GF-D8 (cell line): ENCODE data around the gene STAT4.

Experiments used
- DNase-seq: peaks from one replicate; lab custom pipeline; 2025; lab: John Stamatoyannopoulos, UW

STAT4 gene

DNA sequence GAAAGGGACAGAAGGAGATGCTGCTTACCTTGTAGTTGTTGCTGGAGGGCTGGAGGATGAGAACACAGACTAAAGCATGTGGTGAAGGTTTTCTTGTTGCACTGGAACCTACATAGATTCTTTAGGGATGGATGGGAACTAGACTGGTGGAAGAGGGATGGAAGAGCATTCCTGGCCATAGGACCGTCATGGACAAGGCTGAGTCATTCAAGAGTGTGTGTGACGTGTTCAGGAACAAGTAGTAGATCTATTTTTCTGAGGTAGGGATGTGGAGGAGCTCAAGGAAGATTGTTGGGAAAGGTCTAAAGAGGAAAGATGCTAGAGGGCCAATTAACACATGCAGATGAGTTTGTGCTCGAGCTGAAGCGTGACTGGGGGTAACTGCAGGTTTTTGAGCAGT lies 6.6 kb downstream of the STAT4 start:
- no peak for DNase-seq

DNA sequence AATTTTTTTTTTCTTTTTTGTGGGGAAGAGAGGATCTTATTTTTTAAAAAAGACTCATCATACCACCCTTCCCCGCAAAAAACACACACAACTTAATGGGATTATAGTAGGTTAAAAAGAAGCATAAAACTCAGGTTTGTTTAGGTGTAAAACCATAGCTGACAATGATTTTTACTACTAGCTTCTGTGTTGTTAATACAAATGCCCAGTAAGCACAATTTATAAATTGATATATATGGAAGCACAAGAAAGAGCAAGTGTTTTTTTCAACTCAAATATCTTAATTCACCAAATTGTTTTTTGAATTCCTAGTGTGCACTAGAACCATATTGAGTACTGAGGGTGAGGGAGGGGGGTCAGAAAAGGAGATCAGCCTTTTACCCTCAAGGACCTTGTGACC lies 7.0 kb downstream of the STAT4 start:
- DNase-seq: no peak

DNA sequence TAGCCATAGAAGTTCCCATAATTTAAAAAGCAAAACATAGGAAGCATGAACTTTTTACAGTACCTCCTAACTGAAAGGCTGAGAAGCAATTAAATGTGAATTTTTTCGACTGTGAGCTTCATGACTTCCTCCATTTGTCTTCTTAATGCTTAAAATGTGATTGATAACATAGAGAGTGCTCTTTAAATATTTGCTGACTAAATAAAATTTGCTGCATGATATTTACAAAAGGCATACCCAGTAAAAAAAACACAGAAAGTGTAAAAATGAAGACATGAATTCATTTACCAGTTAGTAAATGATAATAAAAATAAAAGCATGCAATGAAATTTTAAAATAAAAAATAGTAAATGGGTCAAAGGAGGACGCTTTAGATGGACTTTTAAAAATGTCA lies 21.9 kb downstream of the STAT4 start:
- no peak for DNase-seq

DNA sequence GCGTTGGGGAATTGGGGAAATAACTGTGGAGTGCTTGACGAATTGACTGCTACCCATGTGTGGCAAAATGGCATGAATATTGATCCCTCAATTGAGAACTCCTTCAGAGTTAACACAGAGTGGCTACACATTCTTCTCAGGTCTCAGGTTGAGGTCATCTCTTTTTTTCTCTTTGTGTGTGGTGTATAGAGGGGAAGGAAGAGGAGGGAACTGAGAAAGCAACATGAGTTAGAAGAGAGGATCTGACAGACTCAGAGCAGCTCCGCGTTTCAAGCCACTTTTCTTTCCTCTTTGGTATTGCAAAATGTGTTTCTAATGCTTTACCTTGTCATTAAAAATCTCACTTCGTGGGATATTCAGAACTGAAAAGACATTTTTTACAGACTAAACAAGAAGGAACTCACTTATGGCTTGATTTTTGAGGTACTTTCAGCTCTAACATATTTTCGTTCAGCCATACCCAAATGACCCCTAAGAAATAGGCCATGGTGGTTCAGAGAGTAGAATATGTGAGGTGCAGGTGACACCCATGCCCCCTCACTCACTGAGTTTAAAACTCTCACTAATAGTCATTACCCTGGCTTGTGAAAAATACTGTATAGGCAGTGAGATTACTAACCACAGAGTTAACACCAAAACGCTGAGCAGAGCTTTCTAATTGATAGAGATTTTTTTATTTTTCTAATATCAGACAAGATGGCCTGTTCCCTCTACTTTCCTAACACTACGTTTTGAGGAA lies 22.5 kb downstream of the STAT4 start:
- no peak for DNase-seq

DNA sequence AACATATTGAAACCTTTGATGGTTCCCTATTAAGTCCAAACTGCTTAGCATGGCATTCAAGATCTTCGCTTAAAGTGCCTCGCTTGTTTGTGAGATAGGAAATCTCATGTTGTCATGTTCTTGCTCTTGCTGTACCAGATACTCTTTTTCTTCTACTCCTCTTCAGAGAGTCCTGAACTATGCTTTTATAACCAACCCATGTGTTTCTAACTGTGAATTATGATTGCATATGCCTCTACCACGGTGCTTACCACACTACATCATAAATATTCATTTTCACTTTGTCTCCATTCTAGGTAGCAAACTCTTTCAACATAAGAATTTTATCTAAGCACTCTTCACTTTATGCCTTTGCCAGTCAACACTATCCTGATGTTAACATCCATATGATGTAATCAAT lies 23.6 kb downstream of the STAT4 start:
- DNase-seq: no peak

DNA sequence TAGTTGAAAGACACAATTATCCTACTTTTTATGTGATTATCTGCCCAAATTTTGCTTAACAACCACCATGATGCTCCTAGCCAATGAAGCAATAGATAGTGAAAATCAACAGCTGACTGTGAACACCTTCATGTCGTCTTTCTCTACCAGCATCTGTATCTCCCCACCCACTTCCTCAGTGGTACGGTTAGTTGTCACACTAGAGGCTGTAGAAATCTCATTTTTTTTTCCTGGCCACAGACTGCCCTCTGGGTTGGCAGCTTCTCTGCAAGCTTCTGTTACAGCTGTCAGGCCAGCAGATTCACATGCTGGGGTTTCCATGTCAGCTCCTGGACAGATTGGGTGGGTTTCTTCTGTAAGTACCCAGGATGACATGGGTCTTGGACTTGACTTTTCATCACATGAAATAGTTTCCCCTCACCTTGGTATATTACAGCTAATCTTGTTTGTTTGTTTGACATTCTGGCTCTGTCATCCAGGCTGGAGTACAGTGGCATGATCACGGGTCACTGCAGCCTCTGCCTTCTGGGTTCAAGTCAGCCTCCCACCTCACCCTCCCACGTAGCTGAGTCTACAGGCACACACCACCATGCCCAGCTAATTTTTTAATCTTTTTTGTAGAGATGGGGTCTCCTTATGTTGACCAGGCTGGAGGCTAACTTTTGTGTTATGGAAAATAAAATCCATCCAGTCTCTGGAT lies 24.3 kb downstream of the STAT4 start:
- DNase-seq: no peak

DNA sequence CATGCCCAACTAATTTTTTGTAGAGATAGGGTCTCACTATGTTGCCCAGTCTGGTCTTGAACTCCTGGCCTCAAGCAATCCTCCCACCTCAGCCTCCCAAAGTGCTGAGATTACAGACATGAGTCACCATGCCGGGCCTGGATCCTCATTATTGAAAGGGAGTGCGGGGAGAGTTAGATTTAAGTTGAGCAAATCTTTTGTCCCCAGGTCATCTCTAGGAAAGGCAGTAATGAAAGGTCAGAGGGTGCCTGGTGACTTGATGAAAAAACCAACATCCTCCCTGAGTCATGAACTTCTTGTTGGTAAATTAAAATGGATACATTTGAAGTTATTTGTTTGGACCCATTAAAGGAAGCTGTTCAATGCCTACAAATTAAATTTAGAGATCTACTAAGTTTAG lies 25.1 kb downstream of the STAT4 start:
- DNase-seq: no peak

DNA sequence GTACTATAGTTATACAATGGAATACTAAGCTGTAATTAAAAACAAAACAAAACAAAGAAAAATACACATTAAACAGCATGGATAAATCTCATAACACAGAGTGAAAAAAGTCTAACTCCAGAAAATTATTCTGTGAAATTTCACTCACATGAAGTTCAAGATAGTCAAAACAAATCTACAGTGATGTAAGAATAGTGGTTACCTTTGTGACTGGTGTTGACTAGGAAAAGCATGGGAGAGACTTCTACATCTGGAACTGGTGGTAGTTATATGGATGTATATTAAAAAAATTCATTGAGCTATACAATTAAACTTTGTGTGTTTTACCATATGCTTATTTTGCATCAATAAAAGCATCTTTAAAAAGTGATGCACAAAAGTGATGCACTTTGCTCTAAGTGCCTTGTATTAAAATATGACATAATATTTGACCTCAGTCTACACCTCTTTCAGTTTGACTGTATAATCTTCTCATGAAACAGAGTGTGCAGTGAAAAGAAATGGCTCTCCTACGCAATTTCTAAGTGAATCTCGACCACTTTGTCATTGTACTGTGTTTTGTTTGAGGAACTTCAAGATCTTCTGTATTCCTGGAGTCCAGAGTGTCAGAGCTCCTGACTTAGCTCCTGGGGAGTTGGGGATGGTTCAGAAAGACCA lies 28.0 kb downstream of the STAT4 start:
- DNase-seq: no peak

DNA sequence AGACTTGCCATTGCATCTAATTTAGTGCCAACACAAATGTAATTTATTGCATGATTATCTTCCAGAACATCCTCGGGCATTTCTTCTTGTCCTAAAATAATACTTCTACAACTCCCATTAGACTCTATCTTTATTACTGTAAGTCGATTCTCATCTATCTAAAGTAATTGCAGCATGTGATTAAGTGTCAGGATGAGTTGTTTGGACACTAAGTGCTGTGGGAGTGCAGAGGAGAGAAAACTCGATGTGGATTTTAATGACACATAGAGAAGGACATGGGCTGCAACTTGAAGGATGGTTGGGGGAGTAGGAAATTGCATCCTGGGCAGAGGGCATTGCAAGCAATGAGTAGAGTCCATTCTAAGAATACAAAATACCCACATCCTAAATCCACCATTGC lies 33.5 kb downstream of the STAT4 start:
- DNase-seq: no peak

DNA sequence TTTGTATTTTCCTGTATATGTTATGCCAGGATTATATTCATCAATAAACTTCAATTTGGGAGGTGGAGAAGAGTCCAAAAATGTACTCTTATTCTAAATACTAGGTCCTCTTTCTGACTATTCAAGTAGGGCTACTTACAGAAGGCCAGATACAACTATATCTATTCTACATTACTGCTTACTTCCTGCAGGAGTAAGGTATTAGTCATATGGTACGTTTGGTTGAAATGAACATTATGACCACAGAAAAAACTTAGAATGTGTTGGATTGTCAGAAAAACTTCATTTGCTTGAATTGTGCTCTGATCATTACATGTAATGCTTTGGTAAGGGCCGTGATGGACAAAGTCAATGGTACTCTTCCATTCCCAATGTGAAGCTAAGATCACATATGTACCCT lies 35.0 kb downstream of the STAT4 start:
- no peak for DNase-seq

DNA sequence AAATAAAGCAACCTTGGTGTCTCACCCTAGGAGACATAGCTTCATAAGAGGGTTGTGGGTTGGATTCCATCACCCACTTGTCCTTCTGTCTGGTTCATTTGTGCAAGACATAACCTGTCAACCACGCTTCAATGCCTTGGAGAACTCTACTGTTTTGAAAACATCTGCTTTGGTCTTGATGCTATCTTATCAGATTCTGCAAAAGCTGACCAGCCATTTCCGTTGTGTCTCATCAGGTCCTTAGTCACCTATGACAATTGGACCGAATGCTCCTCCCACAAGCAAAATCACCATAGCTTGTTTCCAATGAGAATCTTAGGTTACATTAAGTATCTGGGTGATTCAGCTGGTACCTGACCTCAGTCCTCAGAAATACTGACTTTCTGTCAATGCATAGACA lies 35.4 kb downstream of the STAT4 start:
- peak; percentile 46 for DNase-seq

DNA sequence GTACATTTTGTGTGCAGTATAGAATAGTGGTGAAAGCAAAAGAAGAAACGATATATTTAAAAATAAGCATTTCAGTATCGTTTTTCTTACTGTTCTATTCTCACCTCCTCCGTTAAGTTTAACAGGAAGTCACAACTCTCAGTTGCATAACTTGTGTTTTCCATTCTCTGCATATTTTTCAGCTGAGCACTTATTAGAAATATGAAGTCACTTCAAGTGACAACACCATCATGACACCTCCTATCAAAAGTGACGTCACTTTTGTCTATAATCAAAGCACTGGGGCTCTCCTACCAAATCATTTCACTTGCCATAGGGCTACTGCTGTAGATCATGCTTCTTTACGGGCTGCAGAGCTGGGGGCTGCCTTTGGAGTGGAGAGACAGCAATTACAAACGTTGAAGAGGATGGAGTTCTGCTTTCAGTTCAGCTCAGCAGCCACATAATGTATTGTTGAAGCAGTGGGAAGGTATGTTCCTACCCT lies 36.3 kb downstream of the STAT4 start:
- no peak for DNase-seq

DNA sequence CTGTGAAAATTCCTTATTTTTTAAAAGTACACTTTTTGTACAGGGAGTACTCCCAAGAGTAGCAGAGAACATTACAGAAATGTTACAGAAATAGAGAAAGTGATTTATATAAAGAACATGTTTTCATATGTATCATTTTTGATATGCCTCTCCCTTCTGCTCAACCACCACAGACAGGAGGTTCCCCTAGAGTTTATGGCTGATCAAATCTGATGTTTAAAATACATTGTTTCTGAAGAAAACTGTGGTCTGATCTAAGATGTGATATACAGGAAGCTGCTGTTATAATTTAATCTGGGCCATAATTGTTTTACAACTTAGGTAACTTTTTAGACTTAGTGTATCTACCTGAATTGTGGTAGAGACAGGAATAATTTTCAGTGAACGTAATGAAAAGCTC lies 37.0 kb downstream of the STAT4 start:
- DNase-seq: no peak

DNA sequence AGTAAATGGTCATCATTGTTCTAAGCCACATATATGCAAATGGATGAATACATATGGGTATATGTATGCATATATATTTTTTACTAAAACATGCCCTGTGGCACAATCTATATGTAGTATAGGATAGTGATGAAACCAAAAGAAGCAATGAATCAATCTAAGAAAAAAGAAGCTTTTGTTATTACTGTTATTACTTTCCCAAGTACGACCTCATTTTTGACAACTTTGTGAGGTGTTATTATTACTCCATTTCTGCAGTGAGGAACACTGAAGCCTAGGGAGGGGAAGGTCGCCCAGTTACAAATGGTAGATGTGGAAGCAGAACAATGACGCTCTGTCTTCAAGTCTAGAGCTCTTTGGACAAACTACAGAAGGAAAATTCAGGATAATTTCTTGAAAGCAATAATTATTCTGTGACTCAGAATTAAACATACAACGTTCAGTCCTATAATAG lies 38.3 kb downstream of the STAT4 start:
- no peak for DNase-seq

DNA sequence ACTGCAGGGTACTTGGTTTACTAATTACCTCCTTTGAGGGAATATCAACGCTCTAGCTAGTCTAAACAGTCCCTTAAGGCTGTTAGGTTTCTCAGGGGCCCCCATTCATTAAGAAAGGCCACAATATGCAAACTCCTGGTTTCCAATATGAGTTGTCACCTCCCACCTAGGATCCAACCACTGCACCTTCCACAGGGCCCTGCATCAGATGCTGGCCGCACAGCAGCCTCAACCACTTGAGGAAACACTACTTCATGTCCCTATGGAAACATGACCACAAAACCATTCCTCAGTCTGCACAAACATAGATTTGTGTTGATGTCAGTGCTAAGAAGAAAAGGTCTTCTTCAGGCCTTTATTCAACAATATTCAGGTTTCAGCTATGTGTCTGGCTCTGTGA lies 40.9 kb downstream of the STAT4 start:
- DNase-seq: no peak

DNA sequence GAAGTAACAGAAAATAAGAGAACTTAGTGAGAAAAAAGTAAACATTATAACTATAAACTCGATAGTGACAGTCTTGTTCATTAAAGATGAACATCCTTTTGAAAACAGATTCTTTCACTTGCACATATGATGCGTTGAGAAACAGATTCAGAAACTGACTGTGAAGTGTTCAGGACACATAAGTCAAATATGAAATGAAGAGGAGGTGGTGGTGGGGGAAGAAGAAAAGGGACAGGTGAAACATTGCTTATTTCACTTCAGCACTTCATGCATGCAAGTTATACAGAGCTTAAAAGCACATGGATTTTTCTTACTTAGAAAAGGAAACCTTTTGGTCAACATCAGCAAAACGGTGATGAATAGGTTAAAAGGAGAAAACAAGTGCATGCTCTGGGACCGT lies 42.5 kb downstream of the STAT4 start:
- no peak for DNase-seq

DNA sequence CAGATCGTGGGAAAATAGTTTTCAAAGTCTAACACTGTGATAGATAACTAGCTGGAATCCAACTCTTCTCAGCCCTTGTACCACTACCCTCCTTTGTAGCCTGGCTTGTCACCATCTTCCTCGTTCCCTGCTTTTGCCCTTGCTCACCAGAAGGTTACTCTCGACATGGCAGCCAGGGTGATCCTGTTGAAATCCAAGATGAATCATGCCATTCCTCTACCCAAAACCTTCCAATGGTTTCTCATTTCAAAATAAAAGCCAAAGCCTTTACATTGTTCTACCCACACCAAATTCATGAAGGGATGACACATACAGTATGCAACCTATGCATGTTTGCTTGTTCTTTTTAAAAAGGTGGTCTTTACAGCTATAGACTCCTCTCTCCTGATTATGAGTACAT lies 45.7 kb downstream of the STAT4 start:
- no peak for DNase-seq

DNA sequence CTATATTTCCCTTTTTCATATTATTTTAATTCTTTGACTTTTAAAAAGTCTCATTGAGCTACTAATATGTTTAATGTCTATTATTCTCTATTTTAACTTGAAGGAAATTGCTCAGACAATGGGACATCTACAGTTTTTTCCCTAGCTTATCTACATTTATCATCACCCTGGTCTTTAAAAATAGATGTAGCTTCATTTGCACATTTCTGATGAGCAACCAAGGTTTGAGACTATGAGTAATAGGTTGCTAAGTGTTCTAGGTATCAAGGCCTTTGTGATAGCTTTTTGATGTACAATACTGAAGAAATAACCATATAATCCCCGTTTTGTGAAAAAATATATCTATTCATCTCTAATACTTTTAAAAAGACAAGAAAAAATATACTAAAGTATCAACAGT lies 47.0 kb downstream of the STAT4 start:
- DNase-seq: no peak

DNA sequence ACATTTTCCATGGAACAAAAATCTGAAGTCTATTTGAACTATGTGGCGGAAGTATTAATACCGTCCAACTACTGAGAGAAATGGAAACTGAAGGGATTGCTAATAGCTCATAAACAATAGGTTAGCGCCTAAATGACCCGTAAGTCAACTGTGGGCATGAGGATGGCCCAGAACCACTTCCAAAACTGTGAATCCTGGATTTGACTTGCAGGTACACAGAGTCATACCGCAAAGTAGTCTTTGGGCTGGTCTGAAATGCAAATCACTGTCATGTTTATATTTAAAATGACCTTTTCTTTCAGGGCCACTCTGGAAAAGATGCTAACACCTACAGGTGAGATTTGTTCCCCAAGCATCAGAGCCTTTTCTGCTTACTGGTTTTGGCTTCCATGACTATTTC lies 50.6 kb downstream of the STAT4 start:
- no peak for DNase-seq

DNA sequence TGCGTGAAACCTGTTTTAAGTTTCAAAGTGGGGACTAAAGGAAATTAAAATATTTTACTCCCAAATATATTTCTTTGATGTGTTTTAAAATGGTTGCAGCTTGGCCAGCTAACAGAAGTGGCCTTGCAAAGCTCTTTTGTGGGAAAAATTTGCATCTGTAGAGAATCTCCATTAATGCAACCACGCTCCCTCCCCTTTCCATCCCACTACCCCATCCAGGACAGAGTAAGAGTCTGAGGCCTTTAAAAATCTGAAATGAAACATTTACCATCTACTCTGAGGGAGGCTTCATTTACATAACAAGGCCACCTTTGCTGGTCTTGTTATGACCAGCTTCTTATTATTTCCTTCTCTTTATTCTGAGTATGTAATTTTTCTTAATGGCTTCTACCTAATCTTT lies 63.5 kb downstream of the STAT4 start:
- no peak for DNase-seq

DNA sequence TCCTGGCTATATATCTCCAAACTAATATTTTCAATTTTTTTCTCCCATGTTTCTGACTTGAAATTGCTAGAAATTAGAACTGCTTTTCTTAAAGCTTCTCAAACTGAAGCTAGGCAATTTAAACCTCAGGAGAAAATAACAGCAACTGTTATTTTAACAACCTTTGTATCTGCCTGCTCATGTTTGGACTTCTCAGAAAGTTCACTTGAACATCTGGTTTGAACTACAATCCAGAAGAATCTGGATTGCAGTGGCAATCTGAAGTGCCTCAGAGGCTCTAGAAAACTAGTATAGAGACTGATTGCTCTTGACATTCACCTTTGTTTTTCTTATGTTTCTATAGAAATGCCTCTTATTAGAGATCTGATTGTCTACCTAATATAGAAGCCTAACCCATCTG lies 64.1 kb downstream of the STAT4 start:
- DNase-seq: no peak

DNA sequence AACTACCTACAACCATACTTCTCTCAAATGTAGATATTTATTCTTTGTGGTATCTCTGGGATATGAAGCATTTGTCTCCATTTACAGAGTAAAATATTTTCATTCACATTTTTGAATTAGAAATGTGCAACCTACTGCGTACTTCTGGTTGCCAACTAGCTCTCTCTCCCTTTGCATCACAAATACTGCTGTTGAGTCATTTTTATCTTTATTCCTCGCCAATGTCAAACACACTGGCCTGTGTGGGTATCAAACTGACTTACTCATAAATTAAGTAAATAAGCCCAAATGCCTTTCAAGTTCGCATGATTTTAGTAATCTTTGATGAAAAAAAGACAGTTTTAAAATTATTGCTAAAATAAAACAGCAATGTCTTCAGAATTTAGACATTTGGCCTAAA lies 67.3 kb downstream of the STAT4 start:
- no peak for DNase-seq

DNA sequence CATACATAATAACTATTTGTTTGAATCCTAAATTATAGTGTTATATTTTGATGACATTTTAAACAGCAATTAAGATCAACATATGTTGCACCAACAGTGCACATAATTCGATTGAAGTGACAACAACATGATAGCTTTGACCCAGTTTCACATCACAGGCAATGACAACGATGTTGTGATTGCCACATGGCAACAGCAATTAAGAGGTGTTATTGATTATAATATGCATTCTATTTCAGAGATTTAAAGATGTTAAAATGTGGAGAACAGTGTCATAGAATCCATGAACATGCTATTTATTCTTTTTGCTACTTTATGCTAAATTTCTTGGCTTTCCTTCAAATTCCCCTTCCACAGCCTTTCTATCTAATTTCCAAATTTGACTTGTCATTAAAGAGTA lies 68.5 kb downstream of the STAT4 start:
- no peak for DNase-seq
